ENCODE data around the gene OXNAD1. TPM values are rescaled to one million over a fixed set of nuclear protein-coding genes. Genes with fewer than 3 reads are reported as not detected.

Gene OXNAD1
- polyA plus RNA-seq, 1 of the 3 experiments (the other 2 are of a cell fraction) = 6.9 TPM

GRCh38 chr3:16335333-16335732 is 70.3 kb downstream of the OXNAD1 start:
- TF ChIP-seq JUND (IDR thresholded peaks at IDR 0.05) = no peak
- no peak for TF ChIP-seq FOSL2 (IDR thresholded peaks at IDR 0.05; ENCODE audit: borderline replicate concordance, low read depth)
- WGBS (ENCODE audit: low lambda C conversion rate) = 84% methylated on average over 5 of the region's 5 CpGs
- ChIA-PET CTCF (no interaction called here), POLR2A (no interaction called here)
- no peak overlapping the region for H3K4me2 ChIP-seq
- peaks cover 10 to 24% of the 10 kb centered on the region in 2 experiments for H3K36me3 ChIP-seq (replicated peaks in 1 of 2; ENCODE audit: control insufficient read depth in 1 of 2, insufficient read depth in 2 of 2, low read length in 1 of 2)
- H3F3A ChIP-seq (replicated peaks; ENCODE audit: insufficient read depth) = peaks cover 6% of the 10 kb centered on the region
- H3K4me1 ChIP-seq (ENCODE audit: control insufficient read depth in 1 of 2, insufficient read depth in 2 of 2, low read depth in 1 of 2, low read length in 1 of 2) = peaks cover 9 to 20% of the 10 kb centered on the region in 2 experiments; a peak in 2 of 4 replicates
- H3K9me3 ChIP-seq = peaks cover 10% of the 10 kb centered on the region; the same call in 1 of the 2 replicates
- no peaks in the 10 kb centered on the region for H3K9me2 ChIP-seq
- H3K79me2 ChIP-seq (ENCODE audit: insufficient read depth) = no peaks in the 10 kb centered on the region
- H2AFZ ChIP-seq (ENCODE audit: low read depth) = no peak overlapping the region
- no peak overlapping the region for H3K27ac ChIP-seq (ENCODE audit: low read depth in 2 of 2, low read length in 1 of 2)
- H3K27me3 ChIP-seq (ENCODE audit: insufficient read depth) = no peaks in the 10 kb centered on the region
- no peak overlapping the region for H3K9ac ChIP-seq
- DNase-seq = no peak
- H3K4me3 ChIP-seq (ENCODE audit: low read depth in 2 of 2, low read length in 1 of 2) = no peak overlapping the region
- H4K20me1 ChIP-seq (ENCODE audit: insufficient read depth) = no peaks in the 10 kb centered on the region

- H3K4me2 ChIP-seq = no peak overlapping the region
- whole genome bisulfite sequencing (ENCODE audit: low lambda C conversion rate) = 92% methylated on average over 11 of the region's 14 CpGs
- peaks cover 9 to 20% of the 10 kb centered on the region in 2 experiments; a peak in 2 of 4 replicates for H3K4me1 ChIP-seq (ENCODE audit: control insufficient read depth in 1 of 2, insufficient read depth in 2 of 2, low read depth in 1 of 2, low read length in 1 of 2)
- no peak for DNase-seq
- TF ChIP-seq FOXJ3 (CRISPR knock-in tag; IDR thresholded peaks at IDR 0.05) = no peak
- no peak for TF ChIP-seq JUND (IDR thresholded peaks at IDR 0.05)
- no peak for TF ChIP-seq NRF1 (IDR thresholded peaks at IDR 0.05; ENCODE audit: low read depth, low read length)
- no peak for TF ChIP-seq FOSL2 (IDR thresholded peaks at IDR 0.05; ENCODE audit: borderline replicate concordance, low read depth)
- no peak for TF ChIP-seq REST (IDR thresholded peaks at IDR 0.05; ENCODE audit: low read depth, low read length)
- TF ChIP-seq EP300 (IDR thresholded peaks at IDR 0.05; ENCODE audit: borderline replicate concordance in 1 of 2, low read depth in 1 of 2, low read length in 1 of 2) = no peak
- no peak overlapping the region for H3K9ac ChIP-seq
- no peaks in the 10 kb centered on the region for H3K79me2 ChIP-seq (ENCODE audit: insufficient read depth)
- no peaks in the 10 kb centered on the region for H4K20me1 ChIP-seq (ENCODE audit: insufficient read depth)
- H2AFZ ChIP-seq (ENCODE audit: low read depth) = no peak overlapping the region
- CTCF ChIA-PET = interaction anchor here (0.7 to 1.1 kb wide), 2 partner anchors 46 to 58 kb away, joined by 3 to 4 read pairs; no protein-coding TSS in a partner anchor
- peaks cover 8 to 17% of the 10 kb centered on the region in 2 experiments for H3K36me3 ChIP-seq (replicated peaks in 1 of 2; ENCODE audit: control insufficient read depth in 1 of 2, insufficient read depth in 2 of 2, low read length in 1 of 2)
- no peaks in the 10 kb centered on the region for H3K27me3 ChIP-seq (ENCODE audit: insufficient read depth)
- POLR2A ChIA-PET = no interaction called here
- no peak overlapping the region; a peak in 1 of 4 replicates for H3K27ac ChIP-seq (ENCODE audit: low read depth in 2 of 2, low read length in 1 of 2)
- H3K4me3 ChIP-seq (ENCODE audit: low read depth in 2 of 2, low read length in 1 of 2) = no peak overlapping the region
- H3K9me3 ChIP-seq = peaks cover 10% of the 10 kb centered on the region; the same call in 1 of the 2 replicates
- H3F3A ChIP-seq (replicated peaks; ENCODE audit: insufficient read depth) = peaks cover 6% of the 10 kb centered on the region
- H3K9me2 ChIP-seq = no peaks in the 10 kb centered on the region
Measured at GRCh38 chr3:16335772-16336645, 71.0 kb downstream of the OXNAD1 start.
